ENCODE results near the gene PPARG.
"Not testable (repeated sequence)": the region's sequence is repeated elsewhere in the genome, so short reads cannot be mapped to it uniquely, and the experiment has no call there.

The PPARG gene

DNA sequence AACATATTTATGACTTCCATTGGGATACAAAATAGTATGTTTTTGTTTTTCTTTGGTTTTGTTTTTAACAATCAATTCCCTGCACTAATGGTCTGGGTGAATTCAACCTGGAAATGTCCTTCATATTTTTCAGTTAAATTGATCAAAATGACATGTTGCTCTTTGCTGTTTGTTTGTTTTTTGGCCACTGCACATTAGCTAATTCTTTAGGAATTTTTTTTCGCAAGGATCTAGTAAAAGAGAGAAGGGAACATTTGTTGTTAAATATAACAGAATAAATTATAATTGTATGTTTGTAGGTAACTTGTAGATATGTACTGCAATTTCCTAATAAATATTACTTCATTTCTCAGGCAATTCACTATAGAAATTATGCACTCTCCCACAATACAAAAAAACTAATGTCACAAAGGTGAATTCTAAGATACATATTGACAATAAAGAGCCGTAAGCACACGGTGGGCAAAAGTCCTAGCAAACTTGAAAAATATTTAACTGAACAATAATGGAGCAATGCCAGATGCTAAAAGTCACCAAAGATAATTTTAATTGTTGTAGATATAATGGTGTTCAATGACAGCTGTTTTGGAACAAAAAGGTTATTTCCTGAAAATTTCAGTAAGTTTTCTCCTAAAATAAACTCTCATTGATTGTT lies 21.4 kb upstream of the PPARG start:
- TF ChIP-seq, protein P1, sequence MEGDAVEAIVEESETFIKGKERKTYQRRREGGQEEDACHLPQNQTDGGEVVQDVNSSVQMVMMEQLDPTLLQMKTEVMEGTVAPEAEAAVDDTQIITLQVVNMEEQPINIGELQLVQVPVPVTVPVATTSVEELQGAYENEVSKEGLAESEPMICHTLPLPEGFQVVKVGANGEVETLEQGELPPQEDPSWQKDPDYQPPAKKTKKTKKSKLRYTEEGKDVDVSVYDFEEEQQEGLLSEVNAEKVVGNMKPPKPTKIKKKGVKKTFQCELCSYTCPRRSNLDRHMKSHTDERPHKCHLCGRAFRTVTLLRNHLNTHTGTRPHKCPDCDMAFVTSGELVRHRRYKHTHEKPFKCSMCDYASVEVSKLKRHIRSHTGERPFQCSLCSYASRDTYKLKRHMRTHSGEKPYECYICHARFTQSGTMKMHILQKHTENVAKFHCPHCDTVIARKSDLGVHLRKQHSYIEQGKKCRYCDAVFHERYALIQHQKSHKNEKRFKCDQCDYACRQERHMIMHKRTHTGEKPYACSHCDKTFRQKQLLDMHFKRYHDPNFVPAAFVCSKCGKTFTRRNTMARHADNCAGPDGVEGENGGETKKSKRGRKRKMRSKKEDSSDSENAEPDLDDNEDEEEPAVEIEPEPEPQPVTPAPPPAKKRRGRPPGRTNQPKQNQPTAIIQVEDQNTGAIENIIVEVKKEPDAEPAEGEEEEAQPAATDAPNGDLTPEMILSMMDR (IDR thresholded peaks at IDR 0.05; ENCODE audit: borderline replicate concordance, control extremely low read depth, extremely low read depth, insufficient read depth, missing control alignments) = no peak
- in situ Hi-C loops (cut with MboI; ENCODE audit: low sequenced_read_pairs, unreplicated experiment) = no loop called here
- no peak for DNase-seq (ENCODE audit: low spot score)

DNA sequence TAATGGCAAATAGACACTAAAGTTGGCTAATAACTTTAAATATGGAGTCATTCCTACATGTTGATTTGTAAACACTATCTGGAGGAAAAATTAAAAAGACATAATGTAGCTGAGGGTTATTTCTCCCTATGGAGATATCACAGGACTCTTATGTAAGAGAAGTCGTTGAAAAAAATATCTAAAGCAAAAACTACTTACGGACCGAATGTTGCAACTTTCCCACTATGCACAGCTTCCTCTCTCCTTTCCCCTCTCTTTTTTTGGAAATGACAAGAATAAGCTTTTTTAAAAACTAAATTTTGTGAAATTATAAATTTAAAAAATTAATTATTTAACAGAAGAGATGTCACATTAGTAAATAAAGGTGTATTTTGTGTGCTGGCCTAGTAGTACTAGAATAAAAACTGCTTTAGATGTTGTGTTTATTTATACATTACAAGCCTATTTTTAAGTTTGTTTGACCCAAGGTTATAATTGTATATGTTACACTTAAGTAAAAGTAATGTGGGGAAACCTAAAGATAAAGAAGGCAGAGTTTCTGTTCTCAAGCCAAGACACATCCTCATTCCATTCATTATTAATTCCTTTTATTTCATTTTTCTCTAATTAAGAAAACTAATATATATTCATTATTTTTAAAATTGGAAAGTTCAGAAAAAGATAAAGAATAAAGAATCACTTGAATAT lies 20.7 kb upstream of the PPARG start:
- TF ChIP-seq, protein P1 (IDR thresholded peaks at IDR 0.05; ENCODE audit: borderline replicate concordance, control extremely low read depth, extremely low read depth, insufficient read depth, missing control alignments) = no peak
- in situ Hi-C loops (cut with MboI; ENCODE audit: low sequenced_read_pairs, unreplicated experiment) = no loop called here
- no peak for DNase-seq (ENCODE audit: low spot score)

DNA sequence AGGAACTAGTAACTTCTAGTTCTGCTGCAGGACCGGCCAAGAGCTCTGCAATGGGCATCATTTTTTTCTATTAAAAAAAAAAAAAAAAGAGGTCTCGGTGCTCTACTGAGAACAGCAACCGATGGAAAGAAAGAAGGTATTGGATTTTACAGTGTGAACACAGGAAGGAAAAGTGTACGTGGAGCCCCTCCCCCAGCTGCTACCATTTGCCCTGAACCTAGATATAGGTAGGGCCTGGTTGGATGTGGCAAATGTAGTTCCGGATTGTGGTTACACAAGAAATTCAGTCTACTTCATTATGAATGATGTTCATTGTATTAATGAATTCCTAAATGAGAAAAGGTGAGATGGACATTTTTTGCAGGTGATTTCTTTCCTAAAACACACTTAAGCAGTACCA lies 17.9 kb upstream of the PPARG start:
- no peak for DNase-seq (ENCODE audit: low spot score)
- in situ Hi-C loops (cut with MboI; ENCODE audit: low sequenced_read_pairs, unreplicated experiment) = no loop called here

DNA sequence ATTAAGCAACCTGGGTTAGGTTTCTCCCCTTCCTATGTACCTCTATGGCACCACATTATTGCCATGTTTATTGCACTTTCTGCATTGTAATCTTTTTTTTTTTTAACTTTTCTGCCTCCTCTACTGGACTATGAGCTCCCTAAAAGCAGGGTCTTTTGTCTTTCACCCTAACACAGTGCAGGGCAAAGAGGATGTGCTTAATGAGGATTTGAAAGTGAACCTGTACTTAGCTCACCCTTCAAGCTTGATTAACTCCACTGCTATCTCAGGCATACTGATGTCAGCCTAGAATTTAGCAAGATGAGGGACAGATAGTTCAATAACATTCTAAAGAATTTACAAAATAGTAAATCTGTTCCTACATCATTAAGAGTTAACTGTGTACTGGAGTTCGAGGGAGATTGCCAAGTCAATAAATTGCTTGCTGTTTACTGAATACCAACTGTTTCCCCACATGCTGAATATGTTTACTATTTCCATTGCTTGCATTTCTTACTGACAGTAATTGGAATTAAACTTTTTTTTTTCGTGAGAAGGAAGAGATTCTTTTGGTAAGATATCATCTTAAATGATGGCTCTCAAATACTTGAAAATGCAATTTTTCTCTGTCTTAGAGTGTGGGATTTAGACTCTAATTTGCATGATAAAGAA lies 15.7 kb upstream of the PPARG start:
- TF ChIP-seq, protein P1 (IDR thresholded peaks at IDR 0.05; ENCODE audit: borderline replicate concordance, control extremely low read depth, extremely low read depth, insufficient read depth, missing control alignments) = no peak
- in situ Hi-C loops (cut with MboI; ENCODE audit: low sequenced_read_pairs, unreplicated experiment) = no loop called here

More for the DNA sequence above, 17.9 kb upstream of the PPARG start:
- TF ChIP-seq, protein P1 (IDR thresholded peaks at IDR 0.05; ENCODE audit: borderline replicate concordance, control extremely low read depth, extremely low read depth, insufficient read depth, missing control alignments) = no peak

DNA sequence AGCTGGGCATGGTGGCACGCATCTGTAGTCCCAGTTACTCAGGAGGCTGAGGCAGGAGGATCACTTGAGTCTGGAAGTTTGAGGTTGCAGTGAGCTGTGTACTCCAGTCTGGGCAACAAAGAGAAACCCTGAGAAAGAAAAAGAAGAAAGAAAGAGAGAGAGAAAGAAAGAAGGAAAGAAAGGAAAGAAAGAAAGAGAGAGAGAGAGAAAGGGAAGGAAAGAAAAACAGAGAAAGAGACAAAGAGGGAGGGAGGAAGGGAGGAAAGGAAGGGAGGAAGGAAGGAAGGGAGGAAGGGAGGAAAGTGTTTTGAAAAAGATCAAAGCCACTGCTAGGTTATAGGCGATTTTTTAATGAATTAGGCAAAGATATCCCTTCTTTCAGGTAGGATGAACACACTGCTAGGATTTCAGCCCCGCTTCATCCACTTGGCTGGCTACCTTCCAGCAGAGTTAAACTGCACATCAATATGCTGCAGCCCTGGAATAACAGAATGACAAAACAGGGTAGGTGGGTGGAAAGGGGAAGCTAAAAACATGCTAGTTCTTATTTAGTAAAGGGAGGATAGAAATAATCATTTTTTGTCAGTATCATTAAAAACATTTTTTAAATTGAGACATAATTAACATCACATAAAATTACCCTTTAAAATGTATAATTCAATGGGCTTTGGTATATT lies 12.8 kb upstream of the PPARG start:
- TF ChIP-seq, protein P1 (IDR thresholded peaks at IDR 0.05; ENCODE audit: borderline replicate concordance, control extremely low read depth, extremely low read depth, insufficient read depth, missing control alignments) = no peak
- DNase-seq (ENCODE audit: low spot score) = no peak
- in situ Hi-C loops (cut with MboI; ENCODE audit: low sequenced_read_pairs, unreplicated experiment) = no loop called here

More for the DNA sequence above, 15.7 kb upstream of the PPARG start:
- DNase-seq (ENCODE audit: low spot score) = peak; percentile 64

DNA sequence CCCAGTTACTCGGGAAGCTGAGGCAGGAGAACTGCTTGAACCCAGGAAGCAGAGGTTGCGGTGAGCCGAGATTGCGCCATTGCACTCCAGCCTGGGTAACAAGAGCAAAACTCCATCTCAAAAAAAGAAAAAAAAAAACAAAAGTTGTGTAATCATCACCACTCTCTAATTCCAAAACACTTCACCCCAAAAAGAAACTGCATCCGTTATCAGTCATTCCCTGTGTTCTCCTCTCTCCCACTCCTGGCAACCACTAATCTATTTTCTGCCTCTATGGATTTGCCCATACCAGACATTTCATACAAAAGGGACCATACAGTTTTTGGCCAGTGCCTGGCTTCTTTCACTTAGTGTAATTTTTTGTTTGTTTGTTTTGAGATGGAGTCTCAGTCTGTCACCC lies 12.0 kb upstream of the PPARG start:
- in situ Hi-C loops (cut with MboI; ENCODE audit: low sequenced_read_pairs, unreplicated experiment); DNase-seq (ENCODE audit: low spot score): not testable (repeated sequence)
